Smooth muscle cell (in vitro differentiated cells): ENCODE results near the gene LRFN2. TPM values are rescaled to one million over a fixed set of nuclear protein-coding genes. Genes with fewer than 3 reads are reported as not detected.

Source experiments
- DNase-seq: peaks from one replicate; lab custom pipeline; 2025; ENCODE audit not compliant: unreplicated experiment; lab: John Stamatoyannopoulos, UW
- H2AFZ ChIP-seq: fragments of 200-600 bp; sonication (generic); 2 replicates; pipeline ENCODE4 v1.6.0; 2016; ENCODE audit warnings: antibody characterized with exemption, low read depth, mild to moderate bottlenecking
- H3F3A ChIP-seq: fragments of 200-600 bp; sonication (generic); 2 replicates; pipeline ENCODE4 v1.6.0; 2017; ENCODE audit warnings: antibody characterized with exemption, low read depth
- H3K27ac ChIP-seq: fragments of 200-600 bp; sonication (generic); 2 replicates; pipeline ENCODE4 v1.5.1; 2016; ENCODE audit warnings: low read depth, mild to moderate bottlenecking
- H3K27me3 ChIP-seq: fragments of 200-600 bp; sonication (generic); 2 replicates; pipeline ENCODE4 v1.6.1; 2016; ENCODE audit warnings: low read depth, mild to moderate bottlenecking
- H3K36me3 ChIP-seq: fragments of 200-600 bp; sonication (generic); 2 replicates; pipeline ENCODE4 v1.5.1; 2016; ENCODE audit warnings: low read depth
- H3K4me1 ChIP-seq: fragments of 200-600 bp; sonication (generic); 2 replicates; pipeline ENCODE4 v1.5.1; 2016; ENCODE audit warnings: low read depth
- H3K4me2 ChIP-seq: fragments of 200-600 bp; sonication (generic); 2 replicates; pipeline ENCODE4 v1.6.0; 2016; ENCODE audit warnings: mild to moderate bottlenecking
- H3K4me3 ChIP-seq: fragments of 200-600 bp; sonication (generic); 2 replicates; pipeline ENCODE4 v1.5.1; 2016; ENCODE audit warnings: mild to moderate bottlenecking
- H3K79me2 ChIP-seq: fragments of 200-600 bp; sonication (generic); 2 replicates; pipeline ENCODE4 v1.6.0; 2016; ENCODE audit warnings: low read depth, mild to moderate bottlenecking
- H3K9ac ChIP-seq: fragments of 200-600 bp; sonication (generic); 2 replicates; pipeline ENCODE4 v1.6.0; 2016; ENCODE audit warnings: low read depth
- H3K9me3 ChIP-seq: fragments of 200-600 bp; sonication (generic); replicated peaks from 2 replicates; pipeline ENCODE4 v1.5.1; 2016; ENCODE audit warnings: low read depth
- H4K20me1 ChIP-seq: fragments of 200-600 bp; sonication (generic); 2 replicates; pipeline ENCODE4 v1.6.0; 2016; ENCODE audit warnings: low read depth
- WGBS: methylation state at CpG from one replicate; pipeline ENCODE4 v1.1.7; 2016; ENCODE audit warnings: low lambda C conversion rate; 5-methylcytosine and 5-hydroxymethylcytosine counted together
- polyA plus RNA-seq: library from polyadenylated mRNA; unstranded; fragments of >200 nt; fragmentation: Nextera tagmentation; extraction: Ambion mirVana; gene quantifications from 2 replicates; pipeline ENCODE4 v1.2.1, GENCODE V29; 2016
- total RNA-seq: library from RNA; depleted of rRNA; stranded (reverse); fragments of >200 nt; gene quantifications from 2 replicates; pipeline ENCODE4 v1.2.3, GENCODE V29; 2014
- TF ChIP-seq, protein P1 (sequence below): fragments of 200-600 bp; sonication (generic); IDR thresholded peaks from 2 replicates; pipeline ENCODE4 v1.5.1; 2017; ENCODE audit warnings: borderline replicate concordance, mild to moderate bottlenecking, antibody characterized with exemption; ENCODE audit not compliant: insufficient read depth, poor library complexity, severe bottlenecking

The LRFN2 gene
- total and polyA plus RNA-seq, 2 experiments from 2014 or later = 0.04 to 0.57 TPM

DNA sequence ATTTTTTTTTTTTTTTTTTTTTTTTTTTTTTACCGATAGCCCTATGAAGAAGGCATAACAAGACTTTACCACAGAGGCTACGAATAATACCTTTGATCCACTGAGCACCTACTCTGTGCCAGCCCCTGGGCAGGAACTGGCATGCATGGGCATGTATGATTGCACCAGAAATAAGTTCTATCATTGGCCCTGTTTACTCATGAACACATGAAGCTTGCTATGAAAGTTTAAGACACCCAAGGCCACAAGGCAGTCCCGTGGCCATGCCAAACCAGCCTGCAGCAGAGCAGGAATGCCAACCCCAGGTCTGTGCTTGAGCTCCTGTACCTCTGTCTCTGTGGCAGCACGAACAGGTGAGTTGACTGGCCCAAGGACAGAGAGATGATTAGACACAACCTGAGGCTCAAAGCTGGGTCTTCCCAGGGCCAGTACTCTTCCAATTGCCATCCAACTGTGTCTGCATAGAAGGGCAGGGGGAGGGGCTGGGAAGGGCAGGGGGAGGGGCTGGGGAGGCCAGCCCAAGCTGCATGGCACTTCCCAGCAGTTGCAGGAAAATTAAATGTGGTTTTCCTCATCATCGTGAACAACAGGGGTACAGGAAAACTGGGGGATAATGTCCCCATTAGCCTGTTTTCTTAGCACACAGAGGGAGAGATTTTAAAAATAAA, 63.5 kb downstream of the LRFN2 start:
- TF ChIP-seq, protein P1, sequence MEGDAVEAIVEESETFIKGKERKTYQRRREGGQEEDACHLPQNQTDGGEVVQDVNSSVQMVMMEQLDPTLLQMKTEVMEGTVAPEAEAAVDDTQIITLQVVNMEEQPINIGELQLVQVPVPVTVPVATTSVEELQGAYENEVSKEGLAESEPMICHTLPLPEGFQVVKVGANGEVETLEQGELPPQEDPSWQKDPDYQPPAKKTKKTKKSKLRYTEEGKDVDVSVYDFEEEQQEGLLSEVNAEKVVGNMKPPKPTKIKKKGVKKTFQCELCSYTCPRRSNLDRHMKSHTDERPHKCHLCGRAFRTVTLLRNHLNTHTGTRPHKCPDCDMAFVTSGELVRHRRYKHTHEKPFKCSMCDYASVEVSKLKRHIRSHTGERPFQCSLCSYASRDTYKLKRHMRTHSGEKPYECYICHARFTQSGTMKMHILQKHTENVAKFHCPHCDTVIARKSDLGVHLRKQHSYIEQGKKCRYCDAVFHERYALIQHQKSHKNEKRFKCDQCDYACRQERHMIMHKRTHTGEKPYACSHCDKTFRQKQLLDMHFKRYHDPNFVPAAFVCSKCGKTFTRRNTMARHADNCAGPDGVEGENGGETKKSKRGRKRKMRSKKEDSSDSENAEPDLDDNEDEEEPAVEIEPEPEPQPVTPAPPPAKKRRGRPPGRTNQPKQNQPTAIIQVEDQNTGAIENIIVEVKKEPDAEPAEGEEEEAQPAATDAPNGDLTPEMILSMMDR = no peak
- Histone ChIP-seq H3K4me1 (no peaks in the 10 kb centered on the region), H3K4me3 (no peak overlapping the region), H3K27me3 (peaks cover 26% of the 10 kb centered on the region), H3K9ac (no peak overlapping the region), H3K9me3 (no peaks in the 10 kb centered on the region), H3K79me2 (no peaks in the 10 kb centered on the region), H2AFZ (no peak overlapping the region), H3F3A (no peaks in the 10 kb centered on the region), H4K20me1 (no peaks in the 10 kb centered on the region), H3K36me3 (no peaks in the 10 kb centered on the region), H3K27ac (no peak overlapping the region), H3K4me2 (no peak overlapping the region)
- no peak for DNase-seq
- WGBS = 65% methylated on average over 5 of the region's 5 CpGs

DNA sequence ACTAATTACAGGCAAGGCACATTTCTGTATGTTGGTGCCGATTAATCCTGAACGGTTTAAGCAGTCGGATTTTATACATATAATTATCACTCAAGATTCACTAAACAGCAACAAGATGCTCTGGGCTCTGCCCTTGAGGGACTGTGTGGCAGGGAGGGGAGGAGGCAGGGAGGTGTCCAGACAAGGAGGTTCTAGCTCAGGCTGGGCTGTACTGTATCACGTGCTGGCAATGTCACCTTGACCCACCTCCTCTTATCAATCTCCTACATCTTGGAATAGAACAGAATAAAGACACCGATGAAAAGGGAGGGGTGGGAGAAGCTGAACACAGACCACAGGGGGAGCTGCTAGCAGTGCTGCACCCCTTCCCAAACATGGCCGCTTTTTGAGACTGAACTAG, 65.7 kb downstream of the LRFN2 start:
- H3K79me2 ChIP-seq = no peaks in the 10 kb centered on the region
- H3K9ac ChIP-seq = no peak overlapping the region
- no peaks in the 10 kb centered on the region for H3K36me3 ChIP-seq
- 88% methylated on average over 6 of the region's 6 CpGs for WGBS
- no peaks in the 10 kb centered on the region for H3K9me3 ChIP-seq
- H4K20me1 ChIP-seq = no peaks in the 10 kb centered on the region
- no peak for DNase-seq
- no peak overlapping the region for H2AFZ ChIP-seq
- H3F3A ChIP-seq = no peaks in the 10 kb centered on the region
- peaks cover 26% of the 10 kb centered on the region for H3K27me3 ChIP-seq
- H3K4me3 ChIP-seq = no peak overlapping the region
- H3K27ac ChIP-seq = no peak overlapping the region
- no peaks in the 10 kb centered on the region for H3K4me1 ChIP-seq
- H3K4me2 ChIP-seq = no peak overlapping the region
- TF ChIP-seq, protein P1 = no peak

DNA sequence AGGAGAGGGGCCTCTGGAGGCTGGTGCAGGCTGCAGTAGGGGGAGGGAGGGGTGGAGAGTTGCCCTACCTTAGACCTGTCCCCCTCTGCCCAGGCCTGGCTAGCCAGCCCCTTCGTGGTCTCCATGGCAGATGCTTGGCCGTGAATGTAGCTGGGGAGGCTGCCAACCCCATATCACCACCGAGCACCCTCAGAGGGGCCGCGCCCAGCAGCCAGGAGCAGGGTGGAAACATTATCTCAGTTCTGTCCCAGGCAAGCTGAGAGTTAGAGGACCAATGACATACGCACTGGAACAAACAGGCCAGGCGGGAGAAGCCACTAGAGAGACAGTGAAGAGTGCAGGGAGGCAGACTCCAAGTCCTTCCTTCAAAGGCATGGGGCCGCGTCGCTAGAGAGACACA, 66.5 kb downstream of the LRFN2 start:
- Histone ChIP-seq H3K9ac (no peak overlapping the region), H2AFZ (no peak overlapping the region)
- 90% methylated on average over 10 of the region's 10 CpGs for WGBS

GRCh38 chr6:40520084-40520483, 67.1 kb downstream of the LRFN2 start:
- Histone ChIP-seq H3K4me3 (no peak overlapping the region), H3K79me2 (no peaks in the 10 kb centered on the region), H3K4me1 (no peaks in the 10 kb centered on the region), H3K4me2 (no peak overlapping the region), H3K36me3 (no peaks in the 10 kb centered on the region), H3K27me3 (peaks cover 26% of the 10 kb centered on the region), H3F3A (no peaks in the 10 kb centered on the region), H3K27ac (no peak overlapping the region), H3K9me3 (no peaks in the 10 kb centered on the region), H2AFZ (no peak overlapping the region), H4K20me1 (no peaks in the 10 kb centered on the region), H3K9ac (no peak overlapping the region)
- TF ChIP-seq, protein P1 = no peak
- WGBS = 86% methylated on average over 5 of the region's 5 CpGs
- DNase-seq = no peak

More for the DNA sequence above, 66.5 kb downstream of the LRFN2 start:
- TF ChIP-seq, protein P1 = no peak
- Histone ChIP-seq H3K4me3 (no peak overlapping the region), H3K27ac (no peak overlapping the region), H3K79me2 (no peaks in the 10 kb centered on the region), H3K4me1 (no peaks in the 10 kb centered on the region), H3K36me3 (no peaks in the 10 kb centered on the region), H4K20me1 (no peaks in the 10 kb centered on the region), H3K4me2 (no peak overlapping the region), H3K27me3 (peaks cover 26% of the 10 kb centered on the region), H3F3A (no peaks in the 10 kb centered on the region), H3K9me3 (no peaks in the 10 kb centered on the region)
- no peak for DNase-seq
